ENCODE data around the gene DUOX1.

Gene DUOX1

DNA sequence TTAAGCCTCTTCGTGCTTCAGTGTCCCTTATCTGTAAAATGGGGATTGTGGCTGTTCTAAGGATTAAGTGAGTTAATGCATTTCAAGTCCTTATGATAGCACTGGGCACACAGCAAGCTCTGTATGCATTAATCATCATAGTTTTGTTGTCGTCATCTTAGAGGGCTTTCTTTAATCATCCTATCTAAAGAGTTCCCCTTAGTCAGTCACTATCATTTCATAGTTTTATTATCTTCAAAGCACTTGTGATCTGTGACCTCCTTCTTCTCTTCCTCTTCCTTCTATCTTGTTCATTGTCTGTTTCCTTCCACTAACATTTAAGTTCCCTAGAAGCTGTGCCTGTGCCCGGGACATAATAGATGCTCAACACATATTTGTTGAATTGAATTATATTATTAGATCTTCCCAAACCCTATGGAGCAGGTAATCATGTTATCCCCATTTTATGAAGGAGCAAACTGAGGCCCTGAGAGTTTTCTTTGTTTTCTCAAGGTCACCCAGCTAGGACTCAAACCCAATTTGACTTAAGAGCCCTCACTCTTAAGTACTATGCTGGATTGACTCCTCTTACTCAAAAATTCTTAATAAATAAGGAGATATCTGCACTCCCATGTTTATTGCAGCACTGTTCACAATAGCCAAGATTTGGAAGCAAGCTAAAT is 40.0 kb upstream of the DUOX1 start:
- TF ChIP-seq, protein P1, sequence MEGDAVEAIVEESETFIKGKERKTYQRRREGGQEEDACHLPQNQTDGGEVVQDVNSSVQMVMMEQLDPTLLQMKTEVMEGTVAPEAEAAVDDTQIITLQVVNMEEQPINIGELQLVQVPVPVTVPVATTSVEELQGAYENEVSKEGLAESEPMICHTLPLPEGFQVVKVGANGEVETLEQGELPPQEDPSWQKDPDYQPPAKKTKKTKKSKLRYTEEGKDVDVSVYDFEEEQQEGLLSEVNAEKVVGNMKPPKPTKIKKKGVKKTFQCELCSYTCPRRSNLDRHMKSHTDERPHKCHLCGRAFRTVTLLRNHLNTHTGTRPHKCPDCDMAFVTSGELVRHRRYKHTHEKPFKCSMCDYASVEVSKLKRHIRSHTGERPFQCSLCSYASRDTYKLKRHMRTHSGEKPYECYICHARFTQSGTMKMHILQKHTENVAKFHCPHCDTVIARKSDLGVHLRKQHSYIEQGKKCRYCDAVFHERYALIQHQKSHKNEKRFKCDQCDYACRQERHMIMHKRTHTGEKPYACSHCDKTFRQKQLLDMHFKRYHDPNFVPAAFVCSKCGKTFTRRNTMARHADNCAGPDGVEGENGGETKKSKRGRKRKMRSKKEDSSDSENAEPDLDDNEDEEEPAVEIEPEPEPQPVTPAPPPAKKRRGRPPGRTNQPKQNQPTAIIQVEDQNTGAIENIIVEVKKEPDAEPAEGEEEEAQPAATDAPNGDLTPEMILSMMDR (IDR thresholded peaks at IDR 0.05; ENCODE audit: control insufficient read depth, extremely low read depth, insufficient read depth) = no peak
- no peak for DNase-seq (ENCODE audit: low read depth)
- no peak overlapping the region for H3K4me3 ChIP-seq (ENCODE audit: low read depth, low read length)

DNA sequence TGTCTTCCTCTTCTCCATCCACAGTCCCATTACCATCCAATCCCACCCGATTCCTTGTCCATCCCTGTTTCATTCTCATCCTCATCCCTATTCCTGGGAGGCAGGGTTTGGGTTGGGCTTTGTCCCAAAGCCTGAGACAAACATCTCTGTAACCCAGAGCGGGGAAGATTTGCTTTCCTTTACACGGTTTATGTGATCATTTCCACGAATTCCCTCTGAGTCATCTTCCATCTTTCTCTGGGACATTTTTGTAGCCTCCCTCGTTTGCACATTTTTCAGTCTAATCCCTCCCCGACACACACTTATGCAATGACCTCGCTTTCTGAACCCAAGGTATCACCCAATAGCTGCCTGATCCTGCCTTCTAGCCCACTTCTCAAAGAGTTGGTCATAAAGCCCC is 38.6 kb upstream of the DUOX1 start:
- TF ChIP-seq, protein P1 (IDR thresholded peaks at IDR 0.05; ENCODE audit: control insufficient read depth, extremely low read depth, insufficient read depth) = no peak
- DNase-seq (ENCODE audit: low read depth) = no peak
- no peak overlapping the region for H3K4me3 ChIP-seq (ENCODE audit: low read depth, low read length)

DNA sequence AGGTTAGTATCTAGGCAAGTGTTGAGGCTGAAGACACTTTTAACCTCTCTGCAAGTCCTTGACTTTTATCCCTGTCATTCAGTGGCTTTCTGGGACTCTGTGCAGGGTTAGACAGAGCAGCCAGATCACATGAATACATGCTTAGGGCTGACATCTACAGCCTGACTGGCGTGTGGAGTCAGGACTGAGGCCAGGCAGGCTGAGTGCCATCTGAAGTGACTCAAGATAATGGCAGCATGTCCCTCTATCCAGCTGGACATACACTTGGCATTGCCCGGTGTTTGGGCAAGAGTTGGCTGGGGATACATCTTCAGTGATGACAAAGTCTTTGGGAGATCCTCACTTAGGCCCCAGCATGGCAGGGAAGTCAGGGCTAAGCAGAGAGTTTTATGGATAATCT is 38.2 kb upstream of the DUOX1 start:
- TF ChIP-seq, protein P1 (IDR thresholded peaks at IDR 0.05; ENCODE audit: control insufficient read depth, extremely low read depth, insufficient read depth) = no peak
- DNase-seq (ENCODE audit: low read depth) = no peak
- H3K4me3 ChIP-seq (ENCODE audit: low read depth, low read length) = no peak overlapping the region

DNA sequence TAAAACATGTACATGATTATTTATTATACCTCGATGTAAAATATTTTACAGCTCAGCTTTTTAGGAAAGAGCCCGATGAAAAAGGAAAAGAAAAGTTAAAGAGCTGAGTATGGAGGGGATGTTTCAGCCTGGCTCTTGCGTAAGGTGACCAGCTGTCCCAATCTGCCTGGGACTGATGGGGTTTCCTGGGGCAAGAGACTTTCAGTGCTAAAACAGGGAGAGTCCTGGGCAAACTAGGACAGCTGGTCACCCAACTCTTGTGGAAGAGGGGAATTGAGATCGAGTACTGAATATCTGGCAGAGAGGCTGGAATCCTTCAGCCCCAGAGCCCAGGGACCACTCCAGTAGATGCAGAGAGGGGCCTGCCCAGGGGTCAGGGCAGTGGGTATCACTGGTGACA is 36.8 kb upstream of the DUOX1 start:
- no peak overlapping the region for H3K4me3 ChIP-seq (ENCODE audit: low read depth, low read length)
- TF ChIP-seq, protein P1 (IDR thresholded peaks at IDR 0.05; ENCODE audit: control insufficient read depth, extremely low read depth, insufficient read depth) = no peak

DNA sequence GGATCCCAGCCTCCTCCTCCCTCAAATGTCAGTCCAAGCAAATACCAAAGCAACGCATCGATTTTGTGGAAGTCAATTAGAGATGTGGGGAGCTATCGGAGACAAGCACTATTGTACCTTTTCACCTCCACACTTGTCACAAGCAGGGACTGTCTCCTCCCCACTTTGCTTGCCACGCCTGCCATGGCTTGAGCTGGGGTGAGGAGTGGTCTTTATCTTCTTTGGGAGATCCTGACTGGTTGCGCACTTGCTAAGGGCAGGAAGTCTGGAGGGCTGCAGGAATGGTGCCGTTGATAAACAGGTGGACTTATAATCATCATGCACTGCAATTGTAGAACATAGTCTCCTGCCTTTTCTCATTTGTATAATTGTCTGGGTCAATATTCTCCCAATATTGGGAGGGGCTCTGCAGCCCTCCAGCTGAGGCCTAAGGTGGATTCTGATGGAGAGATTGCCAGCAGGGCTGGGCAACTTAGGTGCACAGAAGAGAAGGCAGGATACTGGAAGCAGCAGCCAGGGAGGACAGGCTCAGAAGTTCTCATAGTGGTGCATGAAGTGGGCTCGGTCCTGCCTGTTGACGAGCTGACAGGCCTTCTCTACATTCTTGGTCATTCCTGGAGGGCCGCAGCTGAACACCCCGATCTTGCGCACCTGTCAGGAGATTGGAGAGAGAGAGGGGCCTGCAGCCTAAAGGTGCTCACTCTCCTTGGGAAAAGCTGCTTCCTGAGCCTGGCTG is 36.0 kb upstream of the DUOX1 start:
- H3K4me3 ChIP-seq (ENCODE audit: low read depth, low read length) = no peak overlapping the region
- DNase-seq (ENCODE audit: low read depth) = no peak
- TF ChIP-seq, protein P1 (IDR thresholded peaks at IDR 0.05; ENCODE audit: control insufficient read depth, extremely low read depth, insufficient read depth) = no peak

More for the DNA sequence above, 36.8 kb upstream of the DUOX1 start:
- DNase-seq (ENCODE audit: low read depth) = no peak

DNA sequence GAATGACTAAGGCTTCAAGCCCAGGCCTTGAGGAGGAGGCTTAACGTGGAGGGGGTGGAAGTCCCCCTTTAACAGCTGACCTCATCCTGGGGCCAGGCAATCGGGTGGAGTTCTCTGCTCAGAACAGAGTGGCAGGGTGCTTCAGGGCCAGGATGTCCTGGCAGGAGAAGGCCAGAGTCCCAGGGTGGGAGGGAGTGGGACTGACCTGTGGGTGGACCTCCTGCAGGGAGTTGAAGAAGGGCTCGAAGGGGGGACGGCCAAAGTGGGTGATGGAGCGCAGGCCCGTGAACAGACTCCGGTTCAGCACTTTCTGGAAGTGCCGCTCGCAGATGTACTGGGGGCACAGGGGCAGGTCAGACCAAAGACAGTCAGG is 35.5 kb upstream of the DUOX1 start:
- TF ChIP-seq, protein P1 (IDR thresholded peaks at IDR 0.05; ENCODE audit: control insufficient read depth, extremely low read depth, insufficient read depth) = no peak
- H3K4me3 ChIP-seq (ENCODE audit: low read depth, low read length) = no peak overlapping the region
- DNase-seq (ENCODE audit: low read depth) = no peak

All from LNCaP clone FGC (cell line).